NCI-H2196 (cell line): ENCODE data around the gene FSD2.
"Not testable (repeated sequence)": the region's sequence is repeated elsewhere in the genome, so short reads cannot be mapped to it uniquely, and the experiment has no call there.

Experiments
- DNase-seq: peaks from one replicate; lab custom pipeline; 2025; ENCODE audit not compliant: unreplicated experiment; lab: John Stamatoyannopoulos, UW

The FSD2 gene

GRCh38 chr15:82831894-82832600 lies 26.2 kb upstream of the FSD2 start:
- no peak for DNase-seq

- no peak for DNase-seq
These were observed 24.7 kb upstream of the FSD2 start for GRCh38 chr15:82830427-82831173.

GRCh38 chr15:82829234-82829633 lies 23.4 kb upstream of the FSD2 start:
- no peak for DNase-seq

GRCh38 chr15:82828075-82828474 lies 22.2 kb upstream of the FSD2 start:
- no peak for DNase-seq

- no peak for DNase-seq
These were observed 17.2 kb upstream of the FSD2 start for GRCh38 chr15:82823049-82823448.

- DNase-seq = not testable (repeated sequence)
These were observed 16.0 kb upstream of the FSD2 start for GRCh38 chr15:82821851-82822250.

- not testable (repeated sequence) for DNase-seq
These were observed 15.5 kb upstream of the FSD2 start for GRCh38 chr15:82821396-82821795.

GRCh38 chr15:82820128-82820527 lies 14.3 kb upstream of the FSD2 start:
- no peak for DNase-seq

GRCh38 chr15:82812994-82813393 lies 7.1 kb upstream of the FSD2 start:
- no peak for DNase-seq

- no peak for DNase-seq
These were observed 5.1 kb upstream of the FSD2 start for GRCh38 chr15:82810890-82811426.

GRCh38 chr15:82810061-82810889 lies 4.4 kb upstream of the FSD2 start:
- DNase-seq = no peak

GRCh38 chr15:82809308-82810060 lies 3.6 kb upstream of the FSD2 start, which contains the start of gene WHAMM:
Gene WHAMM (plus strand): TSS chr15:82809628. CDS start chr15:82809727, 99 bp downstream.
- DNase-seq = peak; percentile 90

- no peak for DNase-seq
These were observed 2.8 kb upstream of the FSD2 start for GRCh38 chr15:82808634-82809041.

- DNase-seq = no peak
These were observed 2.2 kb upstream of the FSD2 start for GRCh38 chr15:82807920-82808633.

- DNase-seq = no peak
These were observed 1.3 kb downstream of the FSD2 start for GRCh38 chr15:82804575-82804949.

GRCh38 chr15:82803793-82804574 lies 1.9 kb downstream of the FSD2 start:
- DNase-seq = no peak

- no peak for DNase-seq
These were observed 3.4 kb downstream of the FSD2 start for GRCh38 chr15:82802497-82802896.

GRCh38 chr15:82799183-82799841 lies 6.6 kb downstream of the FSD2 start:
- no peak for DNase-seq
